Keratinocyte (primary cell): ENCODE results near the gene PLA2G4C. TPM values are rescaled to one million over a fixed set of nuclear protein-coding genes. Genes with fewer than 3 reads are reported as not detected.

Experiments used
- DNase-seq: peaks from one replicate; pipeline ENCODE4 v3.0.0-alpha.2; 2011; ENCODE audit warnings: low read depth, missing footprints, low spot score
- FAIRE-seq: peaks from 2 replicates; lab custom pipeline; 2011; peaks lifted over from hg19 to GRCh38; lab: Jason Lieb, UNC
- H2AFZ ChIP-seq: 2 replicates; pipeline ENCODE4 v1.6.0; 2012; ENCODE audit warnings: low read length, control low read depth, inconsistent platforms; ENCODE audit not compliant: control insufficient read depth
- H3K27ac ChIP-seq: 2 replicates; pipeline ENCODE4 v1.5.1; 2011; ENCODE audit warnings: low read length; ENCODE audit not compliant: control insufficient read depth, insufficient read depth
- H3K27me3 ChIP-seq: 3 replicates; pipeline ENCODE4 v1.6.0; 2011; ENCODE audit warnings: low read length; ENCODE audit not compliant: control insufficient read depth, insufficient read depth; ENCODE audit errors: extremely low read depth
- H3K36me3 ChIP-seq, 2 experiments: 2 replicates in 1 of 2; 3 replicates in 1 of 2; pipeline ENCODE4 v1.5.1; 2011; ENCODE audit warnings: low read length in 2 of 2, mild to moderate bottlenecking in 1 of 2; ENCODE audit not compliant: control insufficient read depth in 2 of 2, insufficient read depth in 2 of 2; ENCODE audit errors: extremely low read depth in 1 of 2
- H3K4me1 ChIP-seq: 3 replicates; pipeline ENCODE4 v1.5.1; 2011; ENCODE audit warnings: low read length; ENCODE audit not compliant: control insufficient read depth, insufficient read depth; ENCODE audit errors: extremely low read depth
- H3K4me2 ChIP-seq: 3 replicates; pipeline ENCODE4 v1.6.0; 2011; ENCODE audit warnings: low read depth, low read length; ENCODE audit not compliant: control insufficient read depth, insufficient read depth; ENCODE audit errors: extremely low read depth
- H3K4me3 ChIP-seq, 3 experiments: fragments of 200-600 bp in 1 of 3; sonication (generic) in 1 of 3; 2 replicates in 2 of 3; 3 replicates in 1 of 3; pipeline ENCODE4 v1.5.1; 2011 to 2016; ENCODE audit warnings: low read length in 3 of 3, mild to moderate bottlenecking in 3 of 3, control low read depth in 2 of 3, inconsistent platforms in 1 of 3, low read depth in 1 of 3, mixed read lengths in 1 of 3, mixed run types in 1 of 3, moderate library complexity in 1 of 3; ENCODE audit not compliant: control insufficient read depth in 2 of 3, insufficient read depth in 2 of 3; ENCODE audit errors: extremely low read depth in 1 of 3
- H3K79me2 ChIP-seq: 2 replicates; pipeline ENCODE4 v1.6.0; 2012; ENCODE audit warnings: low read length; ENCODE audit not compliant: control insufficient read depth, insufficient read depth
- H3K9ac ChIP-seq: 3 replicates; pipeline ENCODE4 v1.6.0; 2011; ENCODE audit warnings: low read length; ENCODE audit not compliant: control insufficient read depth, insufficient read depth; ENCODE audit errors: extremely low read depth
- H3K9me1 ChIP-seq: 3 replicates; pipeline ENCODE4 v1.6.0; 2011; ENCODE audit warnings: low read length; ENCODE audit not compliant: control insufficient read depth, insufficient read depth; ENCODE audit errors: extremely low read depth
- H3K9me3 ChIP-seq: 2 replicates; pipeline ENCODE4 v1.5.1; 2012; ENCODE audit warnings: low read depth, low read length; ENCODE audit not compliant: control insufficient read depth
- H4K20me1 ChIP-seq: 3 replicates; pipeline ENCODE4 v1.6.0; 2011; ENCODE audit warnings: low read length; ENCODE audit not compliant: control insufficient read depth, insufficient read depth; ENCODE audit errors: extremely low read depth
- EZH2 ChIP-seq: IDR thresholded peaks from one replicate; pipeline ENCODE4 v1.6.1; 2012; ENCODE audit warnings: inconsistent platforms, mild to moderate bottlenecking, low read length, moderate library complexity
- dilution Hi-C: fragments of 300-500 bp; cut with MboI; formaldehyde crosslinking; loops from one replicate; pipeline ENCODE4 v1.7.0; 2020; ENCODE audit warnings: low sequenced_read_pairs; ENCODE audit not compliant: extremely low pct_ligation_motif_present
- polyA plus RNA-seq, 5 experiments: library from polyadenylated mRNA; depleted of rRNA in 3 of 5; stranded (reverse) in 3 of 5; stranded (forward) in 1 of 5; unstranded in 1 of 5; fragments of >200 nt; gene quantifications; 1 replicate in 1 of 5; 2 replicates in 3 of 5; 3 replicates in 1 of 5; pipeline versions ENCODE4 v1.2.1 to v1.2.3, GENCODE V29; 2011 to 2012; ENCODE audit warnings: missing spikeins in 2 of 5, low read depth in 1 of 5, low replicate concordance in 1 of 5
- TF ChIP-seq, protein P1 (sequence below), 3 experiments: IDR thresholded peaks in 1 of 3; conservative IDR thresholded peaks in 1 of 3; optimal IDR thresholded peaks in 1 of 3; 2 replicates in 2 of 3; 3 replicates in 1 of 3; pipeline versions ENCODE3 to v1.5.1; 2011; ENCODE audit warnings: low read length in 3 of 3, mild to moderate bottlenecking in 3 of 3, moderate library complexity in 2 of 3, control low read depth in 1 of 3, inconsistent platforms in 1 of 3; ENCODE audit not compliant: insufficient read depth in 2 of 3; ENCODE audit errors: extremely low read depth in 1 of 3

Gene PLA2G4C
- polyA plus RNA-seq, 1 donor (not counting 4 experiments of a cell fraction or from before 2014, with no cell fraction given) = 0.35 TPM

- Histone ChIP-seq H3K4me1 (peaks cover 15% of the 10 kb centered on the region), H3K9me1 (no peaks in the 10 kb centered on the region), H3K27ac (no peak overlapping the region), H3K4me3 (no peak overlapping the region), H4K20me1 (no peaks in the 10 kb centered on the region), H3K27me3 (no peaks in the 10 kb centered on the region), H3K4me2 (no peak overlapping the region), H3K9me3 (no peaks in the 10 kb centered on the region), H3K36me3 (no peaks in the 10 kb centered on the region), H2AFZ (no peak overlapping the region), H3K9ac (no peak overlapping the region), H3K79me2 (no peaks in the 10 kb centered on the region)
- FAIRE-seq (no peak), DNase-seq (no peak)
- TF ChIP-seq, protein P1, sequence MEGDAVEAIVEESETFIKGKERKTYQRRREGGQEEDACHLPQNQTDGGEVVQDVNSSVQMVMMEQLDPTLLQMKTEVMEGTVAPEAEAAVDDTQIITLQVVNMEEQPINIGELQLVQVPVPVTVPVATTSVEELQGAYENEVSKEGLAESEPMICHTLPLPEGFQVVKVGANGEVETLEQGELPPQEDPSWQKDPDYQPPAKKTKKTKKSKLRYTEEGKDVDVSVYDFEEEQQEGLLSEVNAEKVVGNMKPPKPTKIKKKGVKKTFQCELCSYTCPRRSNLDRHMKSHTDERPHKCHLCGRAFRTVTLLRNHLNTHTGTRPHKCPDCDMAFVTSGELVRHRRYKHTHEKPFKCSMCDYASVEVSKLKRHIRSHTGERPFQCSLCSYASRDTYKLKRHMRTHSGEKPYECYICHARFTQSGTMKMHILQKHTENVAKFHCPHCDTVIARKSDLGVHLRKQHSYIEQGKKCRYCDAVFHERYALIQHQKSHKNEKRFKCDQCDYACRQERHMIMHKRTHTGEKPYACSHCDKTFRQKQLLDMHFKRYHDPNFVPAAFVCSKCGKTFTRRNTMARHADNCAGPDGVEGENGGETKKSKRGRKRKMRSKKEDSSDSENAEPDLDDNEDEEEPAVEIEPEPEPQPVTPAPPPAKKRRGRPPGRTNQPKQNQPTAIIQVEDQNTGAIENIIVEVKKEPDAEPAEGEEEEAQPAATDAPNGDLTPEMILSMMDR (optimal IDR thresholded peaks at IDR 0.05 in 1 of 3, IDR thresholded peaks at IDR 0.05 in 1 of 3, conservative IDR thresholded peaks at IDR 0.05 in 1 of 3; ENCODE audit: extremely low read depth in 1 of 3, insufficient read depth in 2 of 3, low read length in 3 of 3) = no peak
- no peak for TF ChIP-seq EZH2
- dilution Hi-C loops = no loop called here
Measured at GRCh38 chr19:48108997-48109782, 1.4 kb downstream of the PLA2G4C start.

- H2AFZ ChIP-seq = no peak overlapping the region
- DNase-seq (no peak), FAIRE-seq (no peak)
- H3K9ac ChIP-seq = no peak overlapping the region
- H3K4me2 ChIP-seq = no peak overlapping the region
- no peaks in the 10 kb centered on the region for H4K20me1 ChIP-seq
- H3K9me1 ChIP-seq = no peaks in the 10 kb centered on the region
- no peaks in the 10 kb centered on the region for H3K9me3 ChIP-seq
- no peaks in the 10 kb centered on the region for H3K79me2 ChIP-seq
- no peak for TF ChIP-seq EZH2
- TF ChIP-seq, protein P1 (optimal IDR thresholded peaks at IDR 0.05 in 1 of 3, IDR thresholded peaks at IDR 0.05 in 1 of 3, conservative IDR thresholded peaks at IDR 0.05 in 1 of 3; ENCODE audit: extremely low read depth in 1 of 3, insufficient read depth in 2 of 3, low read length in 3 of 3) = no peak
- H3K27me3 ChIP-seq = no peaks in the 10 kb centered on the region
- dilution Hi-C loops = no loop called here
- no peaks in the 10 kb centered on the region for H3K36me3 ChIP-seq
- peaks cover 5% of the 10 kb centered on the region for H3K4me1 ChIP-seq
- no peak overlapping the region for H3K4me3 ChIP-seq
- no peak overlapping the region for H3K27ac ChIP-seq
Measured at GRCh38 chr19:48103922-48104321, 6.7 kb downstream of the PLA2G4C start.
